Hematopoietic multipotent progenitor cell treated with erythropoietin and hydrocortisone succinate and interleukin-3 and kit ligand, for 17 days (in vitro differentiated cells): ENCODE data around the gene KIAA0825.
"Not testable (repeated sequence)": the region's sequence is repeated elsewhere in the genome, so short reads cannot be mapped to it uniquely, and the experiment has no call there.

Source experiments
- DNase-seq: peaks from one replicate; pipeline ENCODE4 v3.0.0-alpha.2; 2015; ENCODE audit warnings: low spot score

The KIAA0825 gene

GRCh38 chr5:94168151-94168550 lies 450.3 kb downstream of the KIAA0825 start:
- no peak for DNase-seq

GRCh38 chr5:94161801-94162200 lies 456.6 kb downstream of the KIAA0825 start:
- DNase-seq, result no peak

- DNase-seq, result no peak
Observed at GRCh38 chr5:94159144-94159543, 459.3 kb downstream of the KIAA0825 start.

GRCh38 chr5:94157704-94158539 lies 460.5 kb downstream of the KIAA0825 start:
- DNase-seq, result no peak

GRCh38 chr5:94154672-94155071 lies 463.7 kb downstream of the KIAA0825 start:
- DNase-seq, result no peak

- DNase-seq, result no peak
Observed at GRCh38 chr5:94153736-94154450, 464.5 kb downstream of the KIAA0825 start.

- not testable (repeated sequence) for DNase-seq
Observed at GRCh38 chr5:94143621-94144020, 474.8 kb downstream of the KIAA0825 start.

GRCh38 chr5:94140300-94140699 lies 478.1 kb downstream of the KIAA0825 start:
- no peak for DNase-seq

GRCh38 chr5:94130077-94130476 lies 488.3 kb downstream of the KIAA0825 start:
- DNase-seq, result no peak

- no peak for DNase-seq
Observed at GRCh38 chr5:94125107-94125506, 493.3 kb downstream of the KIAA0825 start.

- DNase-seq, result not testable (repeated sequence)
Observed at GRCh38 chr5:94116317-94116716, 502.1 kb downstream of the KIAA0825 start.

- no peak for DNase-seq
Observed at GRCh38 chr5:94113087-94113486, 505.3 kb downstream of the KIAA0825 start.

- DNase-seq, result peak; percentile 84
Observed at GRCh38 chr5:94111209-94112004, 507.0 kb downstream of the KIAA0825 start.

GRCh38 chr5:94103514-94104245 lies 514.7 kb downstream of the KIAA0825 start:
- DNase-seq, result no peak
